Neural crest cell (in vitro differentiated cells): ENCODE results near the gene PPP4R4. TPM values are rescaled to one million over a fixed set of nuclear protein-coding genes. Genes with fewer than 3 reads are reported as not detected.

Experiments used
- DNase-seq: peaks from one replicate; pipeline ENCODE4 v3.0.0; 2021; ENCODE audit warnings: low read depth, mixed read lengths, low spot score
- H3K27ac Mint-ChIP-seq: one replicate; pipeline ENCODE4 v1.8.0; 2021; ENCODE audit warnings: mild to moderate bottlenecking, mixed read lengths; ENCODE audit not compliant: unreplicated experiment
- H3K27me3 Mint-ChIP-seq: 2 replicates; pipeline ENCODE4 v1.8.0; 2021; ENCODE audit warnings: low read depth, mild to moderate bottlenecking, mixed read lengths
- H3K36me3 Mint-ChIP-seq: 2 replicates; pipeline ENCODE4 v1.8.0; 2021; ENCODE audit warnings: low read depth, mild to moderate bottlenecking, mixed read lengths
- H3K4me1 Mint-ChIP-seq: 2 replicates; pipeline ENCODE4 v1.8.0; 2021; ENCODE audit warnings: mixed read lengths
- H3K4me3 Mint-ChIP-seq: one replicate; pipeline ENCODE4 v1.8.0; 2021; ENCODE audit warnings: mild to moderate bottlenecking, mixed read lengths
- H3K9me3 Mint-ChIP-seq: 2 replicates; pipeline ENCODE4 v1.8.0; 2021; ENCODE audit warnings: mixed read lengths
- CTCF ChIP-seq: fragments of 200-600 bp; sonication (generic); conservative IDR thresholded peaks from 2 replicates; pipeline ENCODE4 v1.5.0; 2021; ENCODE audit warnings: antibody characterized with exemption, mild to moderate bottlenecking
- total RNA-seq: library from RNA; stranded (reverse); gene quantifications from 2 replicates; pipeline ENCODE4 v1.2.1, GENCODE V29; 2021

PPP4R4 gene
- total RNA-seq, 1 donor from 2014 or later = 1.6 TPM

- Mint-ChIP-seq H3K36me3 (no peaks in the 10 kb centered on the region), H3K4me3 (peak overlapping the region; percentile 78), H3K27ac (no peak overlapping the region), H3K4me1 (peaks cover 20% of the 10 kb centered on the region), H3K27me3 (peaks cover 86% of the 10 kb centered on the region), H3K9me3 (no peaks in the 10 kb centered on the region)
- no peak for DNase-seq
- TF ChIP-seq CTCF = no peak
Observed at GRCh38 chr14:94175011-94175745, 1.1 kb downstream of the PPP4R4 start.

DNA sequence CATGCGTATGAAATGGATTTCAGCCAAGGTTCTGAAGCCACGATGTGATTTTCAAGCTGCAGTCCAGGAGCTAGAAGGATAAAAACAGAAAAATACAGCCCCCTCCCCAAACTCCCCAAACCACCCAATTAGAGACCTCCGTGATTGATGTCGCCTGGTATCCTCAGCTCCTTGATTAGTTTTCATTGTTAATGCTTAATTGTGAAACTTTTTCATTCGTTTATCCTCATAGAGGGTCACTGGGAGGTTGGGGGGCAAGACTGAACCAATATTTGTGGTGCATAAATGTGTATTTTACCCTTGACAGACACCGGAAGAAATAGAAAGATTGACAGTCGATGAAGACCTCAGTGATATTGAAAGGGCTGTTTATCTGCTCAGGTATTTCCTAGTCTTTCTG, 1.6 kb downstream of the PPP4R4 start:
- Mint-ChIP-seq H3K4me1 (peaks cover 25% of the 10 kb centered on the region), H3K27me3 (peaks cover 85% of the 10 kb centered on the region), H3K9me3 (no peaks in the 10 kb centered on the region), H3K4me3 (peak overlapping the region; percentile 78), H3K27ac (no peak overlapping the region), H3K36me3 (no peaks in the 10 kb centered on the region)
- no peak for TF ChIP-seq CTCF
- DNase-seq = no peak

DNA sequence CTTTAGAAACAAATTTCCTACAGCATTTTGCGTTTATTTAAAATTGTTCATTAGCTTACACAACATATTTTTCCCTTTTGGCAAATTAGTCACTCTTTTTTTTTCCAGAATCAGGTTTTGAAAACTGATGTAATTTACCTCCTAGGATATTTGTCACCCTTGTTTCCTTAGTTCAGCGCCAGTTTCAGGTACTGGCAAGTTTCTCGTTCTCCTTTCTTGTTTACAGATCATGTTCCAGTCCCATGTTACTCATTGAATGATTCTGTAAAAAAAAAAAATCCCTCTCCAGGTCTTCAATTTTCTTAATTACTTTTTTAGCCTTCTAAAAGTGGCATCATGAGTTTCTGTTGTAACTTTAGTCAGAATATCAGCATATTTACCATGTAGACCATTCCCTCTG, 2.7 kb downstream of the PPP4R4 start:
- Mint-ChIP-seq H3K27me3 (peaks cover 79% of the 10 kb centered on the region), H3K4me3 (peak overlapping the region; percentile 8)
- TF ChIP-seq CTCF = no peak

GRCh38 chr14:94177806-94178205, 3.7 kb downstream of the PPP4R4 start:
- DNase-seq = no peak

More for the DNA sequence above, 2.7 kb downstream of the PPP4R4 start:
- Mint-ChIP-seq H3K9me3 (no peaks in the 10 kb centered on the region), H3K4me1 (peaks cover 28% of the 10 kb centered on the region), H3K27ac (no peak overlapping the region), H3K36me3 (no peaks in the 10 kb centered on the region)
- DNase-seq = no peak

DNA sequence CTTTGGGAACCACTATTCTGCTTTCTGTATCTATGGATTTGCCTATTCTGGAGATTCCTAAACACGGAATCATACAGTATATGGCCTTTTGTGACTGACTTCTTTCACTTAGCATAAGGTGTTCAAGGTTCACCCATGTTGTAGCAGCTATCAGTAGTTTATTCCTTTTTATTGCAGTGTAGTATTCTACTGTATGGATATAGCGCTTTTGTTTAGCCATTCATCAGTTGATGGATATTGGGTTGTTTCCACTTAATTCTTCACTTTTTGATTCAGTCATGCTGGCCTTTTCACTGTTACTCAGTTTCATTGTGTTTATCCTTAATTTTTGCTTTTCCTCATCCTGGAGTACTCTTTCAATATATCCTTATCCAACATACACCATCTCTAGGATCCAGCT, 5.1 kb downstream of the PPP4R4 start:
- H3K27me3 Mint-ChIP-seq = peaks cover 59% of the 10 kb centered on the region
- no peak overlapping the region for H3K4me3 Mint-ChIP-seq
- no peaks in the 10 kb centered on the region for H3K36me3 Mint-ChIP-seq
- H3K27ac Mint-ChIP-seq = no peak overlapping the region
- no peak for DNase-seq
- peaks cover 19% of the 10 kb centered on the region for H3K4me1 Mint-ChIP-seq
- H3K9me3 Mint-ChIP-seq = no peaks in the 10 kb centered on the region
- no peak for TF ChIP-seq CTCF

More at GRCh38 chr14:94177806-94178205, 3.7 kb downstream of the PPP4R4 start:
- Mint-ChIP-seq H3K9me3 (no peaks in the 10 kb centered on the region), H3K27ac (no peak overlapping the region), H3K4me3 (no peak overlapping the region), H3K27me3 (peaks cover 69% of the 10 kb centered on the region), H3K4me1 (peaks cover 28% of the 10 kb centered on the region), H3K36me3 (no peaks in the 10 kb centered on the region)
- no peak for TF ChIP-seq CTCF
